Hypothalamus (tissue), 51 donors: ENCODE results near the gene DEFB123.
"Not testable (repeated sequence)": the region's sequence is repeated elsewhere in the genome, so short reads cannot be mapped to it uniquely, and the experiment has no call there.

Experiments used
- DNase-seq, 51 donors: peaks; one replicate each; lab custom pipeline; 2025; lab: John Stamatoyannopoulos, UW

DEFB123 gene

GRCh38 chr20:31440012-31440659, at the start of gene DEFB123:
Gene DEFB123, plus strand, starts transcription at chr20:31440632. Its CDS starts 67 bp downstream, at chr20:31440699.
- DNase-seq, result no peak

DNA sequence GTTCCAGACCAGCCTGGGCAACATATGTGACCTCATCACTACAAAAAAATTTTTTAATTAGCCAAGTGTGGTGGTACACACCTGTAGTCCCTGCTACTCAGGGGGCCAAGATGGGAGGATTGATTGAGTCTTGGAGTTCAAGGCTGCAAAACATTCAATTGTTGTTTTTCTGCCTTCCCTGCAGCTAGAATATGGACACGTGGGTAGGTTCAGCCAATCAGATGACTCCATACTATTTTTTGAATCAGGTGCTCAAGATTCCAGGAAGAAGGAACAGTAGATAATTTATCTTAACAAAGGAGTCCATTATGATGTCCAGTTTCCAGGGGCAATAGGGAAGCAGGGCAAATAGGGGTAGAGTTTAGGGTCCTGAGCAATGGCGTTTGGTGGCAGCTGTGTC, 47.6 kb upstream of the DEFB123 start:
- no peak for DNase-seq

DNA sequence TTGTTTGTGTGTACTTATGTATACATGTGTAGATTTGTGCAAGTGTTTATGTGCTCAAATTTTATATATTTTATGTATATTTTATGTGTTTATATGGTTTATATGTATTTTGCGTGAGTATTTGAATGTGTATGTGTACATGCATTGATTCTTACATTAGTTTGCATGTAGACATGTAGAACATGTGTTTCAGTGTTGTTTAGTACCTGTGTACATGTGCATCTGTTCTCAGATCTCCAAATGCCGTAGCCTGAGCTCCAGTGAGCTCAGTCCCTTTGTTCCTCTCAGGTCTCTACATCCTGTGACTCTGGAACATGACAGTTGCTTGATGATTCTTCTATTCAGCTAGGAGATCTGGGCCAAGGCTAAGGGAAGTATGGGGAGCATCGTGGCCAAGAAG, 45.5 kb upstream of the DEFB123 start:
- DNase-seq, result no peak

GRCh38 chr20:31403886-31404285, 36.5 kb upstream of the DEFB123 start:
- DNase-seq, result no peak

DNA sequence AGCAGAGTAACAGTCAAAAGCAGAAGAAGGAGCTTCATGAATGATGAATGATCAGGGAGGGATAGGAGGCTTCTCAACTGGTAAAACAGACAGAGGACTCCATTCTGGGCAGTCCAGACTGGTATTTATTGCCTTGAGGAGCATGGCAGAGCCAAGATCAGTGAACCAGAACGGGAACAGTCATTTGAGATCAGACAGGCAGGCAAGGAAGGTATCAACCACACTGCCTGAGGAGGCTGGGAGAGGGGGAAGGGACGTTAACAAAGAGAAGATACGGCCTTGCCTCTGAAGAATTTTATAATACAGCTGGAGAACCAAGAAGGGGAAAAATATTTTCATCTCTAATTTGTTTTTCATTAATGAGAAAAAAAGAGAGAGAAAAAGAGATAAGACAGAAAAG, 34.3 kb upstream of the DEFB123 start, which contains the start of gene DEFB121:
DEFB121 (minus strand) TSS at position 101 of the 400 bp plus-strand sequence; CDS start at position 38, 63 bp downstream.
- no peak for DNase-seq

GRCh38 chr20:31410011-31410410, 30.4 kb upstream of the DEFB123 start:
- no peak for DNase-seq

DNA sequence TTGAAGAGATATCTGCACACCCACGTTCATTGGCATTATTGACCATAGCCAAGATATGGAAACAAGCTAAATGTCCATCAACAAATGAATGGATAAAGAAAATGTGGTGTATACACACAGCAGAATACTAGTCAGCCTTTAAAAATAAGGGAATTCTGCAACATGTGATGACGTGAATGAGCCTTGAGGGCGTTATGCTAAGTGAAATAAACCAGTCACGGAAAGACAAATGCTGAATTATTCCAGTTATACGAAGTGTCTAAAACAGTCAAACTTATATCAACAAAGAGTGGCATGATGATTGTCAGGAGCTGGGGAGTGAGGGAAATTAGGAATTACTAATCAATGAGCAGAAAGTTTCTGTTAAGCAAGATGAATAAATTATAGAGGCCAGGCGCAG, 26.1 kb upstream of the DEFB123 start:
- DNase-seq, result no peak

GRCh38 chr20:31415653-31416052, 24.8 kb upstream of the DEFB123 start:
- no peak for DNase-seq

DNA sequence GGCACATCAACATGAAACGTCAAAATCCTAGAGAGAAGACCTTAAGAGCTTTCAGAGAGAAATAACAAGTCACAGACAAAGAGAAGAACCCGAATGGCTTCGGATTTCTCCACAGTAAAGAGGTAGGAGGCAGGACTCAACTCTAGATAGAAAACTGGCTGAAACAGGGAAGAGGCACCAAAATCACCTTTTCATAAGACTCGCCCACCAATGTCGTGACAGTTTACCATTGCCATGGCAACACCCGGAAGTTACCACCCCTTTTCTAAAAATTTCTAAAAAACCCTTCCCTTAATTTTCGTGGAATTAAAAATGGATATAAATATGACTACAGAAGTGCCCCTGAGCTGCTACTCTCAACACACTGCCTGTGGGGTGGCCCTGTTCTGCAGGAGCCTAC, 22.1 kb upstream of the DEFB123 start:
- DNase-seq, result no peak

DNA sequence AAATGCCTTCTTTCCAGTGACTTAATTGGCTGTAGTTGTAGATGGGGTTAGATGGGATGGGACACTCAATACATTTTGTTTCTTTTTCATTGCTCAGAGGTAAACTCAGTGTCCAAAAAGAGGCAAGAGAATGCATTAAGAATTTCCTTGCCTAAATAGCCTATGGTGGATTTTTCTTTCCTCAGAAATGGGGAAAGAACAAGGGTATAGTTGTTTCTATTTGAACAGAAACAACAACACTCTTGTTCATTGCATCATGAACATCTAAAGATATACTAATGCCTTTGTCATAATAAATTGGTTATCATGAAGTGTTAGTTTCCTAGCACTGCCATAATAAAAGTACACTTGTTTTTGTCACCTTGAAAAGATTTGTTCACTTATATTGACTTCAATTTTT, 14.6 kb upstream of the DEFB123 start:
- no peak for DNase-seq

DNA sequence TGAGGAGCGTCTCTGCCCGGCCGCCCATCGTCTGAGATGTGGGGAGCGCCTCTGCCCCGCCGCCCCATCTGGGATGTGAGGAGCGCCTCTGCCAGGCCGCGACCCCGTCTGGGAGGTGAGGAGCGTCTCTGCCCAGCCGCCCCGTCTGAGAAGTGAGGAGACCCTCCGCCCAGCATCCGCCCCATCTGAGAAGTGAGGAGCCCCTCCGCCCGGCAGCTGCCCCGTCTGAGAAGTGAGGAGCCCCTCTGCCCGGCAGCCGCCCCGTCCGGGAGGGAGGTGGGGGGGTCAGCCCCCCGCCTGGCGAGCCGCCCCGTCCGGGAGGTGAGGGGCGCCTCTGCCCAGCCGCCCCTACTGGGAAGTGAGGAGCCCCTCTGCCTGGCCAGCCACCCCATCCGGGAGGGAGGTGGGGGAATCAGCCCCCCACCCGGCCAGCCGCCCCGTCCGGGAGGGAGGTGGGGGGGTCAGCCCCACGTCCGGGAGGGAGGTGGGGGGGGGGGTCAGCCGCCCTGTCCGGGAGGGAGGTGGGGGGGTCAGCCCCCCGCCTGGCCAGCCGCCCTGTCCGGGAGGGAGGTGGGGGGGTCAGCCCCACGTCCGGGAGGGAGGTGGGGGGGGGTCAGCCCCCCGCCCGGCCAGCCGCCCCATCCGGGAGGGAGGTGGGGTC, 13.4 kb upstream of the DEFB123 start:
- not testable (repeated sequence) for DNase-seq

GRCh38 chr20:31427576-31427975, 12.9 kb upstream of the DEFB123 start:
- not testable (repeated sequence) for DNase-seq

DNA sequence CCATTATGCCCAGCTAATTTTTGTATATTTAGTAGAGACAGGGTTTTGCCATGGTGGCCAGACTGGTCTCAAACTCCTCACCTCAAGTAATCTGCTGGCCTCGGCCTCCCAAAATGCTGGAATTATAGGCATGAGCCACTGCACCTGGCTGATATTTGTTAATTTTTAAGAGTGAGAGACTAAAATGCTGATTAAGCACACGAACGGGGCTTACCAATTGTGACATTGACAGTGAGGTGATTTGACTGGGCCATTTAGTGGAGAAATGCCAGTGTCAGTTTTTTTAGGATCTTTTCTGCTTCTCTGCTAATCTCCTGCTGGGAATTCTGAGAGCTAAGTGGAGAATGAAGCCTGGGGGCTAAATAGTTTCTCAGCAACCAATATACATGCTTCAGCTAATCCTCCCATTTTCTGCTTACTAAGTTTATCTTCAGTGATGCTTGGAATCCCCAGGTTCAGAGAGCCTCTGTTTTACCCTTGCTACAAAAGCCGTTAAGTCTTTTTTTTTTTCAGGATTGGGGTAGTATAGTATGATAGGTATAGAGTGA, 9.8 kb upstream of the DEFB123 start:
- DNase-seq, result no peak

- DNase-seq, result no peak
Observed at GRCh38 chr20:31446084-31446819, 5.8 kb downstream of the DEFB123 start.

- no peak for DNase-seq
Observed at GRCh38 chr20:31449511-31450414, 9.3 kb downstream of the DEFB123 start.

DNA sequence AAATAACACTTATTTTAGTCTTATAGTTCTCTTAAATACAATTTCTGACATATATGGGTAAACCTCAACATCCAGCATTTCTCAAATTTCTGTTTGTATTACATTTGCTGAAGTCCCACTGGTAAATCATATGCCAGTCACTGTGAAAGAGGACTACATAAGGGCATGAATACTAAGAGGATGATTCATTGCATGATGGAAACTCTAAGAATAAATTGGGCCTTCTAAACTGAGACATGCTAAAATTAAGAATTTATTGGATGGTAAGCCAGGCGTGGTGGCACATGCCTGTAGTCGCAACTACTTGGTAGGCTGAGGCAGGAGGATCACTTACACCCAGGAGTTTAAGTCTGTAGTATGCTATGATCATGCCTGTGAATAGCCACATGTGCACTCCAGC, 12.1 kb downstream of the DEFB123 start:
- no peak for DNase-seq

GRCh38 chr20:31454361-31454760, 13.9 kb downstream of the DEFB123 start:
- no peak for DNase-seq

- not testable (repeated sequence) for DNase-seq
Observed at GRCh38 chr20:31470946-31471345, 30.5 kb downstream of the DEFB123 start.

DNA sequence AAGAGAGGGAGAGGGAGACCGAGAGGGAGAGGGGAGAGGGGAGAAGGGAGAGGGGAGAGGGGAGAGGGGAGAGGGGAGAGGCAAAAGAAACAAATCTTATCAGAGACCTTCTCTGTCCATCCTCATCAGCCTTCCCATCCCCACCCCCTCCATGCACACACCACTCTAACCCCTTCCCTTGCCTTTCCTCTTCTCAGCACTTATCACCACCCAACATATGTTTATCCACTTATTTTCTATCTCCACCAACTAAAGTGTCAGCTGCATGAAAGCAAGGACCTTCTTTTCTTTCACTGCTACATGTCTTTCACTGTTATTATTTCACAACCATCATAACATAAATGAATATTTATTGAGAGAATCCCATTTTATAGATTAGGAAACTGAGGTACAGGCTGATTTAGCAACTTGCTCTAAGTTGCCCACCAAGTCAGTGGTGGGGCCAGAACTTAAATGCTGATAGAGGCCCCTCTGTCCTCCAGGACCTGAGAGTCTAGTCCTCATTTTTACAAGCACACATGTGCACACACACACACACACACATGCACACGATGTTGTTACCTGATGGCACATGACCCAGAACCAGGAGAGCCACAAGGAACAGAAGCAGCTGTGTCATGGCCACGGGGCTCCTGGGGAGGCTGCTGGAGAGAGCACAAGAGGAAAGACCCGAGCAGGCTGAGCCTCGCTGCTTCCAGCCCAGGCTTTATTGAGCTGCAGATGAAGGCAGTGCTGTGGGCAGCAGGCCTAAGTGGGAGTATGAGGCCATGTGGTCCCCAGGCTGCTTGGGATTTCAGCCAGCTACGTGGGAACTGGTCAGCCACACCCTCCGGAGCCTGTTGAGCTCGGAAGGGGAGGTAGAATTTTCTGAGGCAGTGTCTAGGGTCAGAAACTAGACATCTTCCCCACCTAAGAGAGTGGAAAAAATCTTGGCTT, 32.2 kb downstream of the DEFB123 start:
- DNase-seq, result no peak
